NCI-H128 (cell line): ENCODE data around the gene SPRYD4.
"Not testable (repeated sequence)": the region's sequence is repeated elsewhere in the genome, so short reads cannot be mapped to it uniquely, and the experiment has no call there.

Source experiments
- DNase-seq: peaks from one replicate; lab custom pipeline; 2025; ENCODE audit not compliant: unreplicated experiment; lab: John Stamatoyannopoulos, UW

SPRYD4 gene

DNA sequence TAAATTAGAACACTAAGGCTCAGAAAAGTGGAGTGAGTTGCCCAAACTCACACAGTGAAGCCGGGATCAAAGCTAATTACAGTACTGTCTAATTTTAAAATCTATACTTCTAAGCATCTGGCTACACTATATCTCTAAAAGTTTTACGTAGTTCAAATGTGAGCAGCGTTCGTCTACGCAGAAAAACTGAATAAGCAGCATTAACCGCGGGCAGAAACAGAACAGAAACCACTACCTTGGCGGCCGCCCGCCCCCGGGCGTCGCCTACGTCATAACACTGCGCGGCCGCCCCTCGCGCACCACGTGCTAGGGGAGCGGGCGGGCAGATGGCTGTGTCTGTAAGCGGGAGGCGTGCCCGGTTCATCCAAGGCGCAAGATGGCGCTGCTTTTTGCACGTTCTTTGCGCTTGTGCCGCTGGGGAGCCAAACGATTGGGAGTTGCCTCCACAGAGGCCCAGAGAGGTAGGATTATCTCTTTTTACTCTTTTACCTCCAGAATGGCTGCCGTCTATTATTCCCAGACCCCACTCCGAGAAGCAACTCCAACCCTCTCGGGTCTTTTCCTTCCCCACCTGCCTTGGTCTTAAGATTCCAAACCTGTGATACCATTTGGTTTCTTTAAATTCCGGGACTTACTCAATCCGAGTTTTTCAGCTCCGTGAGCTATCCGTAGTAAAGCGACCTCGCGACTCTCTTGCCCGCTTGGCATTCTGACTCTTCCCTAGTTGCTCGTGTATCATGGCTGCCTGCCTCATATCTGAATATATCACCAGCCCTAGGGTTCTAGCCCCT lies at the start of gene SPRYD4:
TSS of gene SPRYD4 (plus strand) at position 363 of the 791 bp plus-strand sequence. CDS start at position 377, 14 bp downstream.
- DNase-seq, result peak; percentile 86

DNA sequence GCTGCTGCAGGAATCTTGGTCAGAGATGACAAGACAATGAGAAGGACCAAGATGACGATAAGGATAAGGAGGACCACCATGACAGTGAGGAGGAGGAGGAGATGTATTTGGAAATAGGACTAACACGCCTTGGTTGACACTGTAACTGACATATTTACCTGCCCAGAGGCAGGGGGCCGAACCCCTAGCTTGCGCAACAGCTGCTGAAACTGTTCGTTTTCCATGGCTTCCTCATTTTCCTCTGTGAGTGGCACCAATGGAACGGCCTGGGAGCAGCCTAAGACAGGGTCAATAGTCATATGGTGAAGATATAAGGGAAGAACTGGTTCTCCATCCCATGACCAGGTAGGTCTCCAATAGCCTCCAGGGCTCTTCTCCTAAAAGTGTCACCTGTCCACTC lies 48.0 kb upstream of the SPRYD4 start:
- DNase-seq, result no peak

DNA sequence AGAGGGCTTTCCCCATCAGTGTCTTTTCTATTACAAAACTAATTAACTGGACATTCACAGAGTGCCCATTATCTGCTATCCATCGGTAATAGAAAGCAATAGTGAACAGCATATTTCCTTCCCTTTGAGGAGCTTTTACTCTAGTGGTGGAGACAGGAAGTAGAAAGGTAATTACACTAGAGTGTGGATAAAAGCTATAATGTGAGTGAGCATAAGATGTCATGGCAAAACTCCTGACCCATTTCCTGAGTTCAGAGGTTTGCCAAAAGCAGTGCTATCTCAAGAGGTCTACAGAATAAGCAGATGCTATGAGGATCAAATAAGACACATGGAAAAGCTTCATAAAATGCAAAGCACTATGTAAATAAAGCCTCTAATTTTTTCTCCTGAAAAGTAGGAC lies 43.2 kb upstream of the SPRYD4 start:
- no peak for DNase-seq

DNA sequence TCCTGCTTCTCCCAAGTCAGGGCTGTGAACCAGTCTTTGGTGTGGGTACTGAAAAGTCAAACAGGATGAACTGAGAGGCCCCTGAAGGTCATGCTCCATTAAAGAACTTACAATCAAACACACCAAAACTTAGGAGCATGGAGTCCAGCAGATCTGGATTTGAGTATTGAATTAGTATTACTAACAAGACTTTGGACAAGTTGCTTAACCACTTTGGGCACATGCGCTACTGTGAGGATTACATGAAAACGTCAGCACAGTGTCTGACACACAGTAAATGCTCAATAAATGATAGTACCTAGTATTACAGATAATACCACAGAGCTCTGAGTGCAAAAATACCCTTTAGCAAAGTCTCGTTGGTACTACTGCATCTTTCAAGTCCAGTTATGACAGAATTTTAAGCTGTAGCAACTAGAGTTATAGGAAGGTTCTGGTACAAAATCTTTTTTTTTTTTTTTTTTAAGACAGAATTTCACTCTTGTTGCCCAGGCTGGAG lies 42.4 kb upstream of the SPRYD4 start:
- DNase-seq, result no peak

DNA sequence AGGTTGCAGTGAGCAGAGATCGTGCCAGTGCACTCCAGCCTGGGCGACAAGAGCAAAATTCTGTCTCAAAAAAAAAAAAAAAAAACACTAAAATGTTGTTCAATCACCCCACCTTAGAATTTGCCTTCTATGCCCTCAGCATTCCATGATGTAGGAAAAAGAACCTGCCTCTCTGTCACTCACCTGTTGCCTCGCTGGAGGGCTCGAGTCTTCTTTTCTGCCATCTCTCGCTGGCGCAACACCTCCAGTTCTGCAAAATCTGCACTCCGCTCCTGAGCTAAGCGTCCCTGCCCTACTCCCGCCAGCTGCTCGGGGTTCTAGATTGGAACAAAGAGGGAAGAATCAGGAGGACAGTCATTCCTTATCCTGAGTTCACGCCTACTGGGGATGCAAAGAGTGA lies 37.1 kb upstream of the SPRYD4 start:
- no peak for DNase-seq

DNA sequence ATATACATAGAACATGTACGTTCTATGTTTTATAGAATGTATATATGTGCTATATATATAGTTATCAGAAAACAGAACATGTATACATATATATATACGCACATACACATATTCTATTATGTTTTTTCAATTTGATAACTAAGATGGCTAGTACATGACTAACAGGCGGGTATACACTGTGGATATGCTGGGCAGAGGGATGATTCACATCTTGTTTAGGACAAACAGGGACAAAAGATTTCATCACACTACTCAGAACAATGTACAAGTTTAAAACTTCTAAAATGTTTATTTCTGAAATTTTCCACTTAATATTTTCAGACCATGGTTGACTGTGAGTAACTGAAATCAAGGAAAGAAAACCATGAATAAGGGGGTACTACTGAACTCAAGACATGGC lies 36.5 kb upstream of the SPRYD4 start:
- DNase-seq, result no peak

DNA sequence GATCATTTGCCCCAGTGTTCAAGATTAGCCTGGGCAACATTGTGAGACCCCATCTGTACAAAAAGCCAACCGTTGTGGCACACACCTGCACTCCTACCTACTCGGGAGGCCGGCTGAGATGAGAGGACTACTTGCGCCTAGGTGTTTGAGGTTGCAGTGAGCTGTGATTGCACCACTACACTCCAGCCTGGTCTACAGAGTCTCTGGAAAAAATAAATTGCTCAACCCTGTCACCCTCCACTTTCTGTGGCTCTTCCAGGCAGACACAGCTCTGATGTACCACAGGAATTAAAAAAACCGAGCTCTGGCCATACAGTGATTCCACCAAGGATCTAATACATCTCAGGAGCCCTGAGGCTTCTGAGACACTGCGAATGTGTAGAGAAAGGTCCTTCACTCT lies 33.5 kb upstream of the SPRYD4 start:
- DNase-seq, result no peak

DNA sequence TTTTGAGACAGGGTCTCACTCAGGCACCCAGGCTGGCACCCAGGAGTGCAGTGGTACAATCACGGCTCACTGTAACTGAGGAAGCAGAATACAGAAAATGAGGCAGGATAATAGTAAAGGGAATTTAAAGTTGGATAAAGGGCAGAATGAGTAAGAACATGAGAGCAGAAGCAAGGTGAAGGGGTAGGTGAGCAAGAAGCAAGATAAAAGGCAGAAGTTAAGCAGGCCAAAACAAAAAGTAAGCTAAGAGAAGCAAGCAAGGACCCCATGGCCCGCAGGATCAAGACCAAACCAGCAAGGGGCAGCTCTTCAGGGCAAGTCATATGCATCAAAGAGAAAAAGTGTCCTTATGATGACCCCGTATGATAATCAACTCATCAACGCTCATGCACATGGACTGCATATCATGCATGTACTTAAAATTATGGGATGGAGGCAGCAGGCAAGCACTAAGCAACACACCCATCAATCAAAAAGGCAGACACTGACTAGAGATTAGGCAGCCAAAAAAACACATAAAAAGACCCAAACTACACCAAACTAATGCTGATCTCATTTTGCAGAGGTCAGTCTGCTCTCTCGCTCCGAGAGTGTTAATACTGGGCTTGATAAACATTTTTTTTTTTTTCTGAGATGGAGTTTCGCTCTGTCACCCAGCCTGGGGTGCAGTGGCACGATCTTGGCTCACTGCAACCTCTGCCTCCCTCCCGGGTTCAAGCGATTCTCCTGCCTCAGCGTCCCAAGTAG lies 30.8 kb upstream of the SPRYD4 start:
- no peak for DNase-seq

DNA sequence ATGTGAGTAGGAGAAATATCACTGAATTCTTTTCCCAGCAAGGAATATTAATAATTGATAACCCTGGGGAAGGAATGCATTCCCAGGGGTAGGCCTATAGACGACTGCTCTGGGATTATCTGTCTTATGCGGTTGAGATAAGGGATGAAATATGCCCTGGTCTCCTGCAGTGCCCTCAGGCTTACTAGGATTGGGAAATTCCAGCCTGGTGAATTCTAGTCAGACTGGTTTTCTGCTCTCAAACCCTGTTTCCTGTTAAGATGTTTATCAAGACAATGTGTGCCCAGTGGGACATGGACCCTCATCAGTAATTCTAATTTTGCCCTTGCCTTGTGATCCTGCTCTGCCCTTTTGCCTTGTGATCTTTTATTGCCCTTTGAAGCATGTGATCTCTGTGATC lies 25.2 kb upstream of the SPRYD4 start:
- not testable (repeated sequence) for DNase-seq

DNA sequence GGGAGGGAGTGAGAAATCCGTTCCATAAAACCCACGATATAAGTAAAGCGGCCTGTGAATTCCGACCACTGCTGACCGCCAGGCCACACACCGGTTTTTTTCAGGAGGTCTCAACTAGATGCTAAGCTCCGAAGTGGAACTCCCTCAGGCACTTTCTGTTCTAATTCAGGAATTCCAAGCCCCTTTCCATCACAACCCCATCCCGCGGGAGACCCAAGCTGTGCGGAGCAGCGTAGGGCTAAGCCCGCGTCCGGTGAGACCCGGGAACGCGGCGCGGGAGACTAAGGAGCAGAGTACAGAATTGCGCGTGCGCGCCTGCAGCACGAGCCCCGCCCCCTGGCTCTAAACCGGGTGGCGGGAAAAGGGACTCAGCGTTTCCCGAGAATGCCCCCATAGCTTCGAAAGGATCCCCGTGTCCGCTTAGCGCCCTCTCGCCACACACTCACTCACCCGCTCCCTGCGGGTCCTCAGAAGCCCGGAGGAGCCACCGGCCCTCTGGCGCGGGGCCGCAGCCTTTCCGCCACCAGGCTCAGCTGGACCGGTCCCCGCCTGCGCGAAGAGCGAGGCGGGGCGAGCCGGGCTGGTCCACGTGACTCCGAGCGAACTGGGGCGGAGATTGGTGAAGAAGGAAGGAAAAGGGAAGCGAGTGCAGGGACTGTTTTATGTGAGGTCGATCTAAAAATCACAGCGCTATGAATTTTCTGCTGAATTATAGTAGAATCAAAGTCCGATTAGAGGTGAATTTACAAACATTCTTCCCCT lies 19.3 kb upstream of the SPRYD4 start, which contains the start of gene TIMELESS:
TSS of gene TIMELESS (minus strand) at position 567 of the 762 bp plus-strand sequence. CDS start 15,256 bp downstream, outside the sequence.
- peak; percentile 89 for DNase-seq

DNA sequence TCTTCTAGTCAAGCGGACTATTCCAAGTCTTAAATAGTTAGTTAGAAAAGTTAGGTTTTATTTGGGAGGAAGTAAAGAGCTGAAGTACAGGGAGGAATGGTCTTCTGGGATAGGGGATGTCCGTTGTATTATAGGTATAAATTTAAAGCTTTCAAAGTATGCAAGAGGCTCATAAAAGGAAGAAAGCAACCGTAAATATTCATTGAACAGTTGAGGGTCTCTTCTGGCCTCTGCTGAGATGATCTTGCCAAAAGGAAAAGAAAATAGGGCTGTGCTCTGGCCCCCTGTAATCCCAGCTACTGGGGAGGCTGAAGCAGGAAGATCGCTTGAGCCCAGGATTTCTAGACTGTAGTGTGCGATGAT lies 18.8 kb upstream of the SPRYD4 start:
- no peak for DNase-seq

DNA sequence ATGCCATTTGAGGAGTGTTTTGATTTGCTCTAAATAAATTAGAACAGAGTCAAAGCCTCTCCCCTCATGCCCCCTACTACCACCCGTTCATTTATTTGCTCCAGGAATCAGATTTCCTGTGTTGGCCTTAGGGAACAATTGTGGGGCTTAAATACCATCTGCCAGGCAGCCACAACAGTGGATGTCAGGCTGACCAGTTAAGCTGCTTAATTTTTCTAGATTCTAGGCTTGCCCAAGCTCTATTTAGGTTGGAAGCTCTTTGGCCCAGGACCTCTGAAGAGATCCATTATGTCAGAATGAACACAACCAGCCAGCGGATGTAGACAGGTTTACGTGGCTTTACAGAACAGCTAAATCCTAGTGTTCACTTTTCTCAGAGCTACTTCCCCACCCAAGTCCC lies 18.1 kb upstream of the SPRYD4 start:
- DNase-seq, result no peak

DNA sequence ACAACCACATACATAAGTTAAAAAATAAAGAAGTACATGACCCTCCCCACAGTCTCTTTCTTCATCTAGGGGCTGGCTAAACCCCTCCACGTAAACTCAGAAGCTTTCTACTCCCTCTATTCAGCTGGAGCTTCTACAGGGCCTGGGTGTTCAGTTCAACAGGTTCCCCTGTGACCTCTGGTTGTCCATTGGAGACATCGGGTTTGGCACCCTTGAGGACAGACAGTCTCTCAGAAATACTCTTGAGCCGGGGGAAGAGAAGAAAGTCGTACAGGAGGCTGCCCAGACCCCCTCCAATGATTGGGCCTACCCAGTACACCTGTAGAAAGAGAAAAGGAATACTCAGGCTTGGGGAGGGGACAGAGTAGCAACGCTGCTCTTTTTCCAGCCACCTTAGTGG lies 17.2 kb upstream of the SPRYD4 start:
- DNase-seq, result no peak

DNA sequence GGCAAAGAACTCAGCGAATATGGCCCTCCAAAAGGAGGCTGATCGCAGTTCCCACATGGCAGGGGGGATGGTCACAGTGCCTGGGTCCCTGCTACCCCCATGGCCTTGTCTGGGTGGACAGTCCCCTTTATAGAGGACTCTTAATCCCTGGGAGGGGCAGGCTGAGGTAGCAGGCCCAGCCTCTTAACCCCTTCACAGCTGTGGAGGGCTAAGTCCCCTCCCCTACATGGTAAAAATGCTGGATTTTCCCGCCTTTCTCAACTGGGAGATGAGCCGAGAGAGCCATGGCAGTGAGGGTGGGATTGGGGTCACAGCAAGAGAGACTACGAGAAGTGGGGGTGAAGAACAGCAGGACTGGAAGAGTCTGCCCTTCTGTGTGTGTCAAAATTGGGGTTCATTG lies 13.8 kb upstream of the SPRYD4 start, which contains the start of gene MIP:
TSS of gene MIP (minus strand) at position 101 of the 400 bp plus-strand sequence. CDS start at position 57, 44 bp downstream.
- no peak for DNase-seq

DNA sequence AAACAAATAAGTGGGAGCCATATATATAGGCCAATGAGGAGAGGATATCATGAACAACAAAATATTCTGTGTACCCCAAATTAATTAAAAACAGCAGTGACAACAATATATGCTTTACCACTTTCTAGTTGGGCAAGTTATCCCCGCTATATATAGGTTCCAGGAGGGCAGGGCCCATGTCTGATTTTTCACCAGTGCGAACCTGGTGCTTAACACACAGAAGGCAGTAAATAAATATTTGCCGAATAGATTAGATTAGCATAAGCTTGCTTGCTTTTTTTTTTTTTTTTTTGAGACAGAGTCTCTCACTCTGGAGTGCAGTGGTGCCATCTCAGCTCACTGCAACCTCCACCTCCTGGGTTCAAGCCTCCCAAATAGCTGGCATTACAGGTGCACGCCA lies 10.6 kb upstream of the SPRYD4 start:
- DNase-seq, result no peak

DNA sequence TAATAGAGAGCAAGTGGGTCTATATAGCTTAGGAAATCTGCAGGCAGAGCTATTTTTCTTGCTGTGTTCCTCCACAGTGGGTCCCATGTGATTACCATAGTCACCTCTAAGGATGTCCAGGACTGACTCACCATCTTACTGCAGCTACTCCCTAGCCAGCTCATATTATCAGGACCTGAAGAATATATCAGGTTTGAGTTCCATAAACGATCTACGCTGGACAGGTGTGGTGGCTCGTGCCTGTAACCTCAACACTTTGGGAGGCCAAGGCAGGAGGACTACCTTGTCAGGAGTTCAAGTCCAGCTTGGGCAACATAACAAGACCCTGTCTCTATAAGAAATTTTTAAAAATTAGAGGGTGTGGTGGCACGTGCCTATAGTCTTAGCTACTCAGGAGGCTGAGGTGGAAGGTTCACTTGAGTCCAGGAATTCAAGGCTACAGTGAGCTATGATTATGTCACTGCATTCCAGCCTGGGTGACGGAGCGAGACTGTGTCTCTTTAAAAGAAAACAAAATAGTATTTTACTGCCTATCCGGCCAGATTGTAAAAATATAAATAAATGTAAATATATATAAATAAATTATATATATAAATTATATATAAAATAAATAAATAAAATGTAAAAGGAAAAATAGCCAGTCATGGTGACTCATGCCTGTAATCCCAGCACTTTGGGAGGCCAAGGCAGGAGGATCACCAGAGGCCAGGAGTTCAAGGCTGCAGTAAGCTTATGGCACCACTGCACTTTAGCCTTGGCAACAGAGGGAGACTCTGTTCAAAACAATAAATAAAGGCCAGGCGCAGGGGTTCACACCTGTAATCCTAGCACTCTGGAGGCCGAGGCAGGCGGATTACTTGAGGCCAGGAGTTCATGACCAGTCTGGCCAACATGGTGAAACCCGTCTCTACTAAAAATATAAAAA lies 6.9 kb upstream of the SPRYD4 start:
- DNase-seq, result no peak

DNA sequence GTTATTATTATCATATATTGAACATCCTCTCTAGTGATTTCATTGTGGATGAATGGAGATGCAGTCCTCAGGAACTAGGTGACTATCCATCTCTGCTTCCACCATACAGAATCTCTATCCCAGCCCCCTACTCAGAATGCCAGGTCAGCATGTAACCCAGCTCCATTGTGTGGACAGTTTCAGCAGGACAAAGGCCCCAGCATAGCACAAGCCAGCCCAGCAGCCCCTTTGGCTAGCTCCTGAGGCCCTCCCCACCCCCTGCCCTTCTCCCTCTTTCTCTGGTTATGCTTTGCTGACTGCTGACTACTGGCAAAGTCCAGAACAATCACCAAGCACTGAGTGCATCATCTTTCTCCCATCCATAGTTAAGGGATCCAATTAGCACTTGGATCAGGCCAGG lies 5.8 kb upstream of the SPRYD4 start:
- no peak for DNase-seq

DNA sequence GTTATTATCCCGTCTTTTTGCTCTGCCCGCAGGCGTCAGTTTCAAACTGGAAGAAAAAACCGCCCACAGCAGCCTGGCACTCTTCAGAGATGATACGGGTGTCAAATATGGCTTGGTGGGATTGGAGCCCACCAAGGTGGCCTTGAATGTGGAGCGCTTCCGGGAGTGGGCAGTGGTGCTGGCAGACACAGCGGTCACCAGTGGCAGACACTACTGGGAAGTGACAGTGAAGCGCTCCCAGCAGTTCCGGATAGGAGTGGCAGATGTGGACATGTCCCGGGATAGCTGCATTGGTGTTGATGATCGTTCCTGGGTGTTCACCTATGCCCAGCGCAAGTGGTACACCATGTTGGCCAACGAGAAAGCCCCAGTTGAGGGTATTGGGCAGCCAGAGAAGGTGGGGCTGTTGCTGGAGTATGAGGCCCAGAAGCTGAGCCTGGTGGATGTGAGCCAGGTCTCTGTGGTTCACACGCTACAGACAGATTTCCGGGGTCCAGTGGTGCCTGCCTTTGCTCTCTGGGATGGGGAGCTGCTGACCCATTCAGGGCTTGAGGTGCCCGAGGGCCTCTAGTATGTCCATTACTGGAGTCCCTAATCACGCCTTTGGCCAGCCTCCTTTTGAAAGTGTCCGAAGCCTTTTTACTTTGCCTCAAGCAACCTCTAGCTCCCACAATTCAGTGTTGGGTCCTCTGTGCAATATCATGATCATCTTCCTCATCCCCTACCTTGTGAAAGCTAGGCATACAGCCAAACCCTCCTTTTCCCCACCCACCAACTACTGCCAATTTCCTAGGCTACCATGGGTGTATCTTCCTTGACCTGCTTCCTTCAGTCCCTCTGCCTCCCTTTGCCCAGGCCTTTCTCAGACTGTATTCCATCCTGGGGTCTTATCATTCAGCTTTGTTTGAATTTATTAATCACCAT lies 891 bp downstream of the SPRYD4 start:
- no peak for DNase-seq

DNA sequence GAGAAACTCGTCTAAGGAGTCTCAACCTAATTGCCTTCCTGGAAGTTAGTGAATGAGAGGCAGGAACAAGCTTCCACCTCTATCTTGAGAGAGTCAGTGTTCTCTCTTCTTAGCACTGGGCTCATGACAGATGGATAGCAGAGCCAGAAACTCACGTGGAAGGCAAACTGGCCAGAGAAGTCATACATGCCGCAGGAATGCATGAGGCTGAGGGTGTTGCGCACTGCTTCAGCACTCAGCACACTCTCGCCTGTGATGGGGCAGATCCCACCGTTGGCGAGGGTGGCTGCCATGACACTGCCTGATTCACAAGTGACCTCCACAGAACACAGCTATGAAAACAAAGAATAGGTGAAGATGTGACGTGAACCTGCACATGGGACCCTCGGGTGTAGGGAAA lies 6.0 kb downstream of the SPRYD4 start:
- DNase-seq, result no peak
